ENCODE measurements around the gene FBXO45.

FBXO45 gene

DNA sequence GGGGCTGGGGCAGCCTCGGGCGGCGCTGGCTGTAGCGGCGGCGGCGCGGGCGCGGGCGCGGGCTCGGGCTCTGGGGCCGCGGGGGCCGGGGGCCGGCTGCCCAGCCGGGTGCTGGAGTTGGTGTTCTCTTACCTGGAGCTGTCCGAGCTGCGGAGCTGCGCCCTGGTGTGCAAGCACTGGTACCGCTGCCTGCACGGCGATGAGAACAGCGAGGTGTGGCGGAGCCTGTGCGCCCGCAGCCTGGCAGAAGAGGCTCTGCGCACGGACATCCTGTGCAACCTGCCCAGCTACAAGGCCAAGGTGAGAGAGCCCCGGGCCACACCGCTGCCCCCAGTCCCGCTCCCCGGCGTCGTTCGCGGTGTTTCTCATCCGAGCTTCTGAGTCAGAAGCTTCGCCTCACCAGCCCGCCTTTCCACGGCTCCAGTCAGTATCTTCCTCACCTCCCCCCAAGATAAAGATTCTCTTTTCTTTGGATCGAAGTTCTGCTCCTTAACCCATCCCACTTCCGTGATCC is 600 bp downstream of the FBXO45 start:
- TF ChIP-seq ZBTB7A (IDR thresholded peaks at IDR 0.05; ENCODE audit: low read depth), result 0 out of 2 replicates have a peak, but pooled peaks have one; percentile 10
- TF ChIP-seq, protein P1, sequence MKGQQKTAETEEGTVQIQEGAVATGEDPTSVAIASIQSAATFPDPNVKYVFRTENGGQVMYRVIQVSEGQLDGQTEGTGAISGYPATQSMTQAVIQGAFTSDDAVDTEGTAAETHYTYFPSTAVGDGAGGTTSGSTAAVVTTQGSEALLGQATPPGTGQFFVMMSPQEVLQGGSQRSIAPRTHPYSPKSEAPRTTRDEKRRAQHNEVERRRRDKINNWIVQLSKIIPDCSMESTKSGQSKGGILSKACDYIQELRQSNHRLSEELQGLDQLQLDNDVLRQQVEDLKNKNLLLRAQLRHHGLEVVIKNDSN (IDR thresholded peaks at IDR 0.05), result 0 out of 2 replicates have a peak, but pooled peaks have one; percentile 17
- TF ChIP-seq TAF1 (IDR thresholded peaks at IDR 0.05; ENCODE audit: low read depth), result no peak; the same call in 1 of the 2 replicates
- TF ChIP-seq NFIC (IDR thresholded peaks at IDR 0.05), result no peak
- TF ChIP-seq EGR1 (IDR thresholded peaks at IDR 0.05), result no peak
- TF ChIP-seq RAD21 (IDR thresholded peaks at IDR 0.05; ENCODE audit: low read depth), result no peak
- TF ChIP-seq, protein P2, sequence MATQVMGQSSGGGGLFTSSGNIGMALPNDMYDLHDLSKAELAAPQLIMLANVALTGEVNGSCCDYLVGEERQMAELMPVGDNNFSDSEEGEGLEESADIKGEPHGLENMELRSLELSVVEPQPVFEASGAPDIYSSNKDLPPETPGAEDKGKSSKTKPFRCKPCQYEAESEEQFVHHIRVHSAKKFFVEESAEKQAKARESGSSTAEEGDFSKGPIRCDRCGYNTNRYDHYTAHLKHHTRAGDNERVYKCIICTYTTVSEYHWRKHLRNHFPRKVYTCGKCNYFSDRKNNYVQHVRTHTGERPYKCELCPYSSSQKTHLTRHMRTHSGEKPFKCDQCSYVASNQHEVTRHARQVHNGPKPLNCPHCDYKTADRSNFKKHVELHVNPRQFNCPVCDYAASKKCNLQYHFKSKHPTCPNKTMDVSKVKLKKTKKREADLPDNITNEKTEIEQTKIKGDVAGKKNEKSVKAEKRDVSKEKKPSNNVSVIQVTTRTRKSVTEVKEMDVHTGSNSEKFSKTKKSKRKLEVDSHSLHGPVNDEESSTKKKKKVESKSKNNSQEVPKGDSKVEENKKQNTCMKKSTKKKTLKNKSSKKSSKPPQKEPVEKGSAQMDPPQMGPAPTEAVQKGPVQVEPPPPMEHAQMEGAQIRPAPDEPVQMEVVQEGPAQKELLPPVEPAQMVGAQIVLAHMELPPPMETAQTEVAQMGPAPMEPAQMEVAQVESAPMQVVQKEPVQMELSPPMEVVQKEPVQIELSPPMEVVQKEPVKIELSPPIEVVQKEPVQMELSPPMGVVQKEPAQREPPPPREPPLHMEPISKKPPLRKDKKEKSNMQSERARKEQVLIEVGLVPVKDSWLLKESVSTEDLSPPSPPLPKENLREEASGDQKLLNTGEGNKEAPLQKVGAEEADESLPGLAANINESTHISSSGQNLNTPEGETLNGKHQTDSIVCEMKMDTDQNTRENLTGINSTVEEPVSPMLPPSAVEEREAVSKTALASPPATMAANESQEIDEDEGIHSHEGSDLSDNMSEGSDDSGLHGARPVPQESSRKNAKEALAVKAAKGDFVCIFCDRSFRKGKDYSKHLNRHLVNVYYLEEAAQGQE (IDR thresholded peaks at IDR 0.05; ENCODE audit: low read depth), result peak; percentile 50
- no peak for TF ChIP-seq TEAD4 (IDR thresholded peaks at IDR 0.05)

DNA sequence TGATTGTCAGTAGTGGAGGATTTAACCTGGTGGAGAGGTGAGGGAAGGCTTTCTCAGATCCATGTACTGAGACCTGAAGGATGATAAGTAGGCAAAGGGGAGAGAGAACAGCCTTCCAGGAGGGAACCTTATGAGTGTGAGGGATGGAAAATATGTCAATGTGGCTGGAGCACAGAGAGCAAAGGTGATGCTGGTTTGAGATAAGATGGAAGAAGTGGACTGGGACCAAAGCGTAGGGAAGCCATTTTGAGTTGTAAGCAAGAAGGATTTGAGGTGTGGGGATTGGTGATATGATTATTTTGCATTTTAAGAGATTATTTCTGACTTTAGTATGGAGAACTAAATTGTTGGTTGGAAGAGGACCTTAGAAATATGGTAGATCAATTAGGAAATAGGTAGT is 3.9 kb downstream of the FBXO45 start:
- TF ChIP-seq ZBTB7A (IDR thresholded peaks at IDR 0.05; ENCODE audit: low read depth) (no peak), TCF12 (IDR thresholded peaks at IDR 0.05; ENCODE audit: low read depth) (no peak), TAF1 (IDR thresholded peaks at IDR 0.05; ENCODE audit: low read depth) (no peak)
- TF ChIP-seq, protein P1 (IDR thresholded peaks at IDR 0.05), result no peak
- TF ChIP-seq, protein P3, sequence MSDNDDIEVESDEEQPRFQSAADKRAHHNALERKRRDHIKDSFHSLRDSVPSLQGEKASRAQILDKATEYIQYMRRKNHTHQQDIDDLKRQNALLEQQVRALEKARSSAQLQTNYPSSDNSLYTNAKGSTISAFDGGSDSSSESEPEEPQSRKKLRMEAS (IDR thresholded peaks at IDR 0.05), result no peak

DNA sequence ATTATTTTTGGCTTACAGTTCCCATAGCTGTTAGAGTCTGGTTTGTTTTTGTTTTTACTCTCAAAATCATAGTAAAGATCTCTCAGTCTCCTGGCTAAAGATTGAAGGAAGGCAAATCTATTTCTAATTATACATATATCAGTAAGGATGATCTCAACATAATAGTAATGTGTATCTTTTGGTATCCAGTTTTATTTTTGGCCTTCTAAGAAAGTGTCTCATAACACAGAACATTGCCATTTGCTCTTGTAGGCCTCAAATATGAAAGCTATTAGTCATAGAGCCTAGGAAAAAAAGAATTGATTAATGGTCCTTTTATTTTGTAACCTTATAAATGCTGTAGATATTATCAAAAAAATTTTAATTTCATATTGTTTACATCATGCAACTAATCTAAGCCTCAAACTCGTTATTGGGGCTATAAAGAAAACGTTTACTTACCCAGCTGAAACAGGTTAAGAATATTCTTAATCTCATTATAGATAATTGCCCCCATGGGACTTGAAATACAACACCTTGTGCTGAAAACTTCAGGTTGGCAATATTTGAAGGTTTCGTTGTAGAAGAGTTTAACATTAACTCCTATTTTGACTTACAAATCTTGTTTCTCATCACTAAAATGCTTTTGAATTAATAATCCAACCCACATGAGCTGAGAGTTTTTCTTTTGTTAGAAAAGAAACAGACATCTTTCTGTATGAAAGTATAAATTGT is 16.7 kb downstream of the FBXO45 start:
- TF ChIP-seq, protein P3 (IDR thresholded peaks at IDR 0.05), result no peak
- TF ChIP-seq EP300 (IDR thresholded peaks at IDR 0.05; ENCODE audit: borderline replicate concordance), result no peak
- no peak for TF ChIP-seq NFIC (IDR thresholded peaks at IDR 0.05)
- TF ChIP-seq ZBTB7A (IDR thresholded peaks at IDR 0.05; ENCODE audit: low read depth), result no peak
- no peak for TF ChIP-seq CREB1 (IDR thresholded peaks at IDR 0.05; ENCODE audit: low read depth)
- TF ChIP-seq TAF1 (IDR thresholded peaks at IDR 0.05; ENCODE audit: low read depth), result no peak
- TF ChIP-seq EGR1 (IDR thresholded peaks at IDR 0.05), result no peak
- TF ChIP-seq TCF12 (IDR thresholded peaks at IDR 0.05; ENCODE audit: low read depth), result no peak
- TF ChIP-seq, protein P1 (IDR thresholded peaks at IDR 0.05), result no peak
- no peak for TF ChIP-seq CEBPB (IDR thresholded peaks at IDR 0.05)
- no peak for TF ChIP-seq TEAD4 (IDR thresholded peaks at IDR 0.05)
- TF ChIP-seq, protein P2 (IDR thresholded peaks at IDR 0.05; ENCODE audit: low read depth), result no peak
- TF ChIP-seq RAD21 (IDR thresholded peaks at IDR 0.05; ENCODE audit: low read depth), result no peak

DNA sequence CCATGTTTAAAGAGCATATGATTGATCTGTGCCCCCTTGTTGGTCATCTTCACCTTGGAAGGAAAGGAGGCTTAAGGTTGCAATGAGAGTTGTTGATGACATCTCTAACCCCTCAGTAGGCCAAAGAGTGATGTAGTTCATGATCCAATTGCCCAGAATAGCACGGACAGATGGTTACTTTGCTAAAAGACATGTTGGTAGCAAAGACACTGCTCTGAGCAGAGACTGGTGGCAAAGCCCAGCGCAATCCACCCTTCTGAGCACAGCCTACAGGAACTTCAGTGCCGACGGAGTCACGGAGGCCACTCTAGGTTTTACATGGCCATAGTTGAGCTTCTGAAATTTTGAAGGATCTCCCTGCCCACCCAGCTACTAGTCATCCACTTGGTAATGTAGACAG is 21.8 kb downstream of the FBXO45 start:
- TF ChIP-seq YY1 (IDR thresholded peaks at IDR 0.05; ENCODE audit: low read depth), result no peak

DNA sequence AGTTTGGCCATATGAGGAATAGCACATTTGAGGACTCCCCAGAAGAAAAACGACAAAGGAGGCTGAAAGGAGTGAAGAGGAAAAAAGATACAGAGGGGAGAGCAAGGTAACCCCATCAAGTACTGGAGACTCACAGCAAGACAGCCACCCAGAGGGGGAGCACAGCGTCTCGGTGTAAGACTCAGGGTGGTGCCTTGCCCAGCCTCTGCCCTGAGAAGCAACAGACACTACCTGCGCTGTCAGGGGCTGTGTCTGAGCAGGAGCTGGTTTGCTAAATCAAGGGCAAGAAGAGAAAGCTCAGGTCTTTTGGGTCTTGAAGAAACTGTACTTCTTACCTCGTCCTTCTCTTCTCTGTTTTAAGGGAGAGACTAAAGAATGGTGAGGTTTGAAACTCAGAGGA is 27.9 kb downstream of the FBXO45 start:
- TF ChIP-seq CREB1 (IDR thresholded peaks at IDR 0.05; ENCODE audit: low read depth) (no peak), TEAD4 (IDR thresholded peaks at IDR 0.05) (no peak), ZBTB7A (IDR thresholded peaks at IDR 0.05; ENCODE audit: low read depth) (no peak), TCF12 (IDR thresholded peaks at IDR 0.05; ENCODE audit: low read depth) (no peak), NFIC (IDR thresholded peaks at IDR 0.05) (no peak), EGR1 (IDR thresholded peaks at IDR 0.05) (no peak), EP300 (IDR thresholded peaks at IDR 0.05; ENCODE audit: borderline replicate concordance) (no peak), RAD21 (IDR thresholded peaks at IDR 0.05; ENCODE audit: low read depth) (no peak), FOXM1 (IDR thresholded peaks at IDR 0.05; ENCODE audit: borderline replicate concordance, low read depth) (no peak), YY1 (IDR thresholded peaks at IDR 0.05; ENCODE audit: low read depth) (no peak), TAF1 (IDR thresholded peaks at IDR 0.05; ENCODE audit: low read depth) (no peak), CEBPB (IDR thresholded peaks at IDR 0.05) (no peak)
- TF ChIP-seq, protein P3 (IDR thresholded peaks at IDR 0.05), result no peak
- TF ChIP-seq, protein P1 (IDR thresholded peaks at IDR 0.05), result no peak
- TF ChIP-seq, protein P2 (IDR thresholded peaks at IDR 0.05; ENCODE audit: low read depth), result no peak
